HG03175 (cell line): ENCODE data around the gene WWOX.

Experiments used
- ATAC-seq: cut with Tn5 transposase; IDR thresholded peaks from one replicate; pipeline ENCODE4 v1.9.1; 2021; ENCODE audit warnings: mild to moderate bottlenecking, moderate library complexity; ENCODE audit not compliant: unreplicated experiment

Gene WWOX

GRCh38 chr16:79092846-79093245, 993.4 kb downstream of the WWOX start:
- ATAC-seq = no peak

DNA sequence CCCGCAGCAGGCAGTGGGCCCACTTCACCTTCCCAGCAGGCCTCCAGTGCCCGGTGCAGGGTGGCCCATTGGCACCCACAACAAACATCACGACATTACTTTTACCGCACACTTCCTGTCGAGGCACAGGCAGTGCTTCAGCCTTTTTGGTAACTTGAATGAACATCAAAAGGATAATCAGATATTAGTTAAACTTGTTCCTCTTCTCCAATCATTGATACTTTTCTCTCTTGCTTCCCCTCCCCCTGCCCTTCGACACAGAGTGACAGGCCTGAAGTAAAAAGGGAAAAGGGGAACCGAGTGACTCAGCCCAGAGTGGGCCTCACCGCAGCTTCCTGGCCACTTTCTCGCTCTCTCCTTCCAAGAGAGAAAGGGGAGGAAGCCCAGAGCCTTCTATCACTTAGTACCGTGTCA, 994.1 kb downstream of the WWOX start:
- peak; percentile 52 for ATAC-seq

- no peak for ATAC-seq
Measured at GRCh38 chr16:79096246-79096645, 996.8 kb downstream of the WWOX start.

DNA sequence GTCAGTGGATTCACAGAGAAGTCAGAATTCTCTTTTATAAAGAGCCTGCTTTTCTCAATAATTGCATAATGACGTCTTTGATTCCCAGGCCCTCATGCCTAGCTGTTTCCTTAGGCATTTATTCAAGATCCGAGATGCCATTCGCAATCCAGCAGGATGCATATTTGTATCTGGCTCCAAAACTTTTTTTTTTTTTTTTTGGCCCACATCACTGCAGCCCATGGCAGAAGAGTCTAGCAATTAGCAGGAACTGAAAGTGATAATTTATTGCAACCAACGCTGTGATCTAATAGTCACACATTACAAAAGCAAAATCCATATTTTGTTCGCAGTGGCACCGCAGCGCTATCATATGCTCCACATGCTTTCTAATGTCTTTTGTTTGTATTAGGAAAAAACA, 997.7 kb downstream of the WWOX start:
- no peak for ATAC-seq

- no peak for ATAC-seq
Measured at GRCh38 chr16:79097771-79098170, 998.3 kb downstream of the WWOX start.

- ATAC-seq = no peak
Measured at GRCh38 chr16:79098907-79099306, 999.5 kb downstream of the WWOX start.

- ATAC-seq = no peak
Measured at GRCh38 chr16:79099716-79100115, 1000.3 kb downstream of the WWOX start.

DNA sequence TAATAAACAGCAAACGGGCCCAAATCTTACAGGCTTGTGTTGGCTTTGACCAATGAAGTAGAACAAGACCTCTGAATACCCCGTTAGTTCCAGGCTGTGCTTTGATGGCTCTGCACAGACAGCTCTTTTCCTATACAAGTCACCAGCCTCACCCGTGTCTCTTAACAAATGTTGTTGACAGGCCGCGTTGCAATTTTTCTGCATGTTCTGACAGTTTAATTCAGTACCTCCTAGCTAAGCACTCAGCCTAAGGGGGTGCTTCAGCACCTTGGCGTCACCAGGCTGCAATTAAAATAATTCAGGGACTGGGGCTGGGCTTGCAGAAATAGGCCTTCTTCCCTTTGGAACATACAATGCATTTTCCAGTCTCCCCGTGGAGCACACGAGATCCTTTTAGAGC, 1001.0 kb downstream of the WWOX start:
- no peak for ATAC-seq

- no peak for ATAC-seq
Measured at GRCh38 chr16:79101491-79101890, 1002.0 kb downstream of the WWOX start.

GRCh38 chr16:79104567-79104966, 1005.1 kb downstream of the WWOX start:
- no peak for ATAC-seq

- ATAC-seq = no peak
Measured at GRCh38 chr16:79107301-79107700, 1007.8 kb downstream of the WWOX start.

- ATAC-seq = no peak
Measured at GRCh38 chr16:79109771-79110170, 1010.3 kb downstream of the WWOX start.

- ATAC-seq = no peak
Measured at GRCh38 chr16:79110242-79110641, 1010.8 kb downstream of the WWOX start.

DNA sequence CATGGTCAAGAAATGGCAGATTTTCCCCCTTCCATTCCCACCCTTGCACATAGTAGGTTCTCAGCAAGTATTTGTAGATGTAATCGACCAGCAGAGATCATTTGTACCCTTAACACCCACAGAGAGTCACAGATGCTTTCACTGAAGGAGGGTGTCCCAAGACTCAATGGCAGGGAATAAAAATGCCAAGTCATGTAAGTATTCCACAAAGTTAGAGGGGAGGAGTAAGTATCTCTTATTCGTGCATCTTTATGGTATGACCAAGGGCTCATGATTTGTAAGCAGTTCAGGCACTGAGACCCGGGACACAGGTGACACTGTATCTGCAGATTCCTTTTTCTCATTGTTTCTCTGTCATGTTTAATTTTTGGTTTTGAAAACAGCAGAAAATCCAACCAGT, 1011.5 kb downstream of the WWOX start:
- ATAC-seq = no peak

GRCh38 chr16:79112462-79112861, 1013.0 kb downstream of the WWOX start:
- ATAC-seq = no peak

- no peak for ATAC-seq
Measured at GRCh38 chr16:79113826-79114225, 1014.4 kb downstream of the WWOX start.

GRCh38 chr16:79114759-79115158, 1015.3 kb downstream of the WWOX start:
- ATAC-seq = no peak

DNA sequence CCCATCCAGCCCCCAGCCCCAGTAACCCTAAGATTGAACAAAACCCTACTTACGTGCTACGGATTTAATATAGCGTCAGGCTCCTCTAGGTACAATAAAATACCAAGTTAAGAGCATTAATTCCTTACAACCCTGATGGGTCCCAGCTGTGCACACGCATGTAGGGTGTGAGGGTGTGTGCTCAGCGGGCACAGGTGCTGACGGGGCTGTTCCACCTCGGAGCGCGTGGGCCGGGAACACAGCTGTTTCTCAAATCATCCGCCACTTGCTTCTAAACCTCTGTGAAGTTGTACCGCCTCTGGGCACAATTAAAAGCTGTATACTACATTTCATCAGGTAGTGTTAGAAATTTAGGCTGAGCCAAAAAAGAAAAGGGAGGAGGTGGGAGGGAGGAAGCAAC, 1022.5 kb downstream of the WWOX start:
- no peak for ATAC-seq

DNA sequence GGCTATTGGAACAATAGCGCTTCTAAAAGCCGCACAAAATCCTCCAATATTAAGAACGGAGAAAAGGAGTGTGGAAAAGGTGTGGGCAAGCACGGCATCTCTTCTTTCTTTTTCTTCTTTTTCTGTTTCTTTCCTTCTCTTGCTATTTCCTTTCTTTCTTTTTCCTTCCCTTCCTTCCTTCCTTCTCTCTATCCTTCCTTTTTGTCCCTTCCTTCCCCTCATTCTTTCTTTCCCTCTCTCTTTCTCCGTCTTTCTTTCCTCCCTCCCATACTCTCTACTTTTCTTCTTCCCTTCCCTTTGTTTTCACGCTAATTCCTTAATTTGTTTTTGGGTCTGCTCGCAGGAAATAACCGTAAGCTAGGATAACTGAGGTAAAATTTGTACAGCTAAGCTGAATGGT, 1022.9 kb downstream of the WWOX start:
- ATAC-seq = no peak

- ATAC-seq = no peak
Measured at GRCh38 chr16:79124016-79124756, 1024.7 kb downstream of the WWOX start.

GRCh38 chr16:79127766-79128165, 1028.3 kb downstream of the WWOX start:
- ATAC-seq = no peak

- no peak for ATAC-seq
Measured at GRCh38 chr16:79128706-79129105, 1029.3 kb downstream of the WWOX start.

- no peak for ATAC-seq
Measured at GRCh38 chr16:79130616-79131015, 1031.2 kb downstream of the WWOX start.
